ENCODE measurements around the gene CACYBP.

DNA sequence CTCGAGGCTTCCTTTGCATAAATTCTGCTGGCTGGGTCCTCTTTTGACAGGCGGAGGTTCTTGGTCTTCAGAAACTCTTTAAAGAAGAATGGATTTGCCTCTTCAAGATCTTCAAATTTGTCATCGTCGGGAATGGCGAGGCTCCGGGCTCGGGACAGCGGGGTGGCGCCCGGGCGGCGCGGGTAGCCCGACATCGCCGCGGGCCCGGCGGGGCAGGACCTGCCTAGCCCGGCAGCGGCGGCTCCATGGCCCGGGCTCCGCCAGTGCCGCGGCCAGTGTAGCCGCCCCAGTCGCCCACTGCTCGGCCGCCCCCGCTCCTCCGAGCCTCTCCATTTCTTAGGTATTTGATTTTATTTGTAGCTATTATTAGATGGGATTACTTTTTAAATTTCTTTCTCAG, 45.8 kb downstream of the CACYBP start:
- TF ChIP-seq, protein P1, sequence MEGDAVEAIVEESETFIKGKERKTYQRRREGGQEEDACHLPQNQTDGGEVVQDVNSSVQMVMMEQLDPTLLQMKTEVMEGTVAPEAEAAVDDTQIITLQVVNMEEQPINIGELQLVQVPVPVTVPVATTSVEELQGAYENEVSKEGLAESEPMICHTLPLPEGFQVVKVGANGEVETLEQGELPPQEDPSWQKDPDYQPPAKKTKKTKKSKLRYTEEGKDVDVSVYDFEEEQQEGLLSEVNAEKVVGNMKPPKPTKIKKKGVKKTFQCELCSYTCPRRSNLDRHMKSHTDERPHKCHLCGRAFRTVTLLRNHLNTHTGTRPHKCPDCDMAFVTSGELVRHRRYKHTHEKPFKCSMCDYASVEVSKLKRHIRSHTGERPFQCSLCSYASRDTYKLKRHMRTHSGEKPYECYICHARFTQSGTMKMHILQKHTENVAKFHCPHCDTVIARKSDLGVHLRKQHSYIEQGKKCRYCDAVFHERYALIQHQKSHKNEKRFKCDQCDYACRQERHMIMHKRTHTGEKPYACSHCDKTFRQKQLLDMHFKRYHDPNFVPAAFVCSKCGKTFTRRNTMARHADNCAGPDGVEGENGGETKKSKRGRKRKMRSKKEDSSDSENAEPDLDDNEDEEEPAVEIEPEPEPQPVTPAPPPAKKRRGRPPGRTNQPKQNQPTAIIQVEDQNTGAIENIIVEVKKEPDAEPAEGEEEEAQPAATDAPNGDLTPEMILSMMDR (conservative IDR thresholded peaks at IDR 0.05; ENCODE audit: low read depth, low read length): no peak
- TF ChIP-seq EZH2phosphoT487 (IDR thresholded peaks at IDR 0.05; ENCODE audit: borderline replicate concordance, low read length): no peak

Measured in PC-3 (cell line).